ENCODE data around the gene SEMA4A.
"Not testable (repeated sequence)": the region's sequence is repeated elsewhere in the genome, so short reads cannot be mapped to it uniquely, and the experiment has no call there.

The SEMA4A gene

GRCh38 chr1:156153362-156153761 lies at the start of gene SEMA4A:
SEMA4A (plus strand) TSS chr1:156153585; CDS start chr1:156154579, 994 bp downstream.
- DNase-seq (ENCODE audit: low read depth in 2 of 2): no peak

- DNase-seq (ENCODE audit: low read depth in 2 of 2): no peak
These were observed 49.1 kb upstream of the SEMA4A start for GRCh38 chr1:156104065-156104810.

GRCh38 chr1:156104861-156105832 lies 48.2 kb upstream of the SEMA4A start:
- DNase-seq (ENCODE audit: low read depth in 2 of 2): no peak

DNA sequence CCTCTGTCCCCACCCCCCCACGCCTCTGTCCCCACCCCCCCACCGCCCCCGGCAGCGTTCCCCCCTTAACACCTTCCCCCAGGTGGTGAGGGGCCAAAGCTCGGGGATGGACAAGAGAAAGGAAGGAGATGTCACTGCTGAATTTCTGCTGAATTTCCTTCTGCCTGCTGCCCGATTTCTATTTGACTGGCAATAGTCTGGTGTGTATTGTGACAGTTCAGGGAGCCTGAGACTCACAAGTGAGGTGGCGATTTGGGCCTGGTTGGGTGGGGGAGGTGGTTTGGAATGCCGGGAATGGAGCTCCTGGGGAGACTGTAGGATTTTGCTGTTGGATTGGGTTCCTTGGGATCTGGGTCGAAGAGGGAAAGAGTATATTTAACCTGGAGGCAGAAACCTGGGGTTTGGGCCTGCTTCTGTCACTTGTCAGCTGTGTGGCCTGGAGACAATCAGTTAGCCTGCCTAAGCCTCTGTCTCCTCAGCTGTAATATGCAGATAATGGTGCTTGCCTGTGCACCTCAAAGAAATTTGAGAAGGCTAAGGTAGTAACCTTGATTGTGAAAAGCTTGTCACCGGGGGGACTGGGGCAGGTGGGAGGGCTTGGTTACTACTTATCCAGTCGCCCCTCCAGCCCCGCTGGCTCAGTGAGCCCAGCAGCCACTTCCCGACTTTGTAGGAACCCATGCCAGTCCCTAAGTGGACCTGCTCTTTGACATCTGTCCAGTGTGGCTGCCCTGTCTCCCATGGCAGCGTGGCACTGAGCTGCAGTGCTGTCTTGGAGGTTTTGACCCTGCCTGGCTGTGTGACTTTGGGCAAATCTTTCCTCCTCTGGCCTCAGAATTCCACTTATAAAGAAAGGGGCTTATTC lies 46.5 kb upstream of the SEMA4A start:
- no peak for DNase-seq (ENCODE audit: low read depth in 2 of 2)

- DNase-seq (ENCODE audit: low read depth in 2 of 2): no peak
These were observed 45.3 kb upstream of the SEMA4A start for GRCh38 chr1:156108057-156108456.

GRCh38 chr1:156108664-156109241 lies 44.6 kb upstream of the SEMA4A start:
- DNase-seq (ENCODE audit: low read depth in 2 of 2): no peak

DNA sequence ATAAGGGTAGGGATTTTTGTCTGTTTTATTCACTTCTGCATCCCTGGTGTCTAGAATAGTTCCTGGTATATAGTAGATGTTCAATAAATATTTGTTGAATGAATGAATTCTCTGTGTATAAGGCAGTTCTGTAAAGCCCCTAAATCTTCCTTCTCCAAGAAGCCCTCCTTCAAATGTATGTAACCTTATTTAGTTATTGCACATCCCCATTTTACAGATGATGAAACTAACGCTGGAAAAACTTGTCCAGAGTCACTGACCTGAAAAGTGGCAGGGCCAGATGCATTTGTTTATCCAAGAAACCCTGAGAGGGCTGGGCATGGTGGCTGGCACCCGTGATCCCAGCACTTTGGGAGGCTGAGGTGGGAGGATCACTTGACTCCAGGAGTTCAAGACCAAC lies 43.1 kb upstream of the SEMA4A start:
- DNase-seq (ENCODE audit: low read depth in 2 of 2): no peak

DNA sequence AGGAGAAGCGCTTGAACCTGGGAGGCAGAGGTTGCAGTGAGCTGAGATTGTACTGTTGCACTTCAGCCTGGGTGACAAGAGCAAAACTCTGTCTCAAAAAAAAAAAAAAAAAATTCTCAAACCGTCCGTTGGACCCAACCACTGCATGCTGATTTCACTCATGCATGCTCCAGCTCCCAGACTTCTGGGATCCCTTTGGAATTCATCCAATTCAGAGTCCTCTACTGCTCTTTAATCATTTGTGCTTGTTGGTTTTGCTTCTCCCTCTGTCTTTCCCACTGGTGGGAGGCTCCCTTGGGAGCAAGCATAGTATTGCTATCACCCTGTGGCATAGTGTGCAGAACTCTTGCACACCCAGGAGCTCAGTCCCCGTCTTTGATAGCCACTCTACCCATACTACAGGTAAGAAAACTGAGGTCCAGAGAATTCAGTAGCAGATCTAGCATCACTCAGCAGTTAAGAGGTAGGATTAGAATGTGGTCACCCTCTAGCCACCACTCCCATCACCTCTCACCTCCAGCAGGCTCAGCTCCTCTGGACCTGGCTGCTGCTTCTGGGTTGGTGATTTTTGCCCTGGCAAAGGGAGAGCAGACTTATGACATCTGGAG lies 41.9 kb upstream of the SEMA4A start:
- no peak for DNase-seq (ENCODE audit: low read depth in 2 of 2)

GRCh38 chr1:156112276-156113137 lies 40.9 kb upstream of the SEMA4A start:
- no peak for DNase-seq (ENCODE audit: low read depth in 2 of 2)

DNA sequence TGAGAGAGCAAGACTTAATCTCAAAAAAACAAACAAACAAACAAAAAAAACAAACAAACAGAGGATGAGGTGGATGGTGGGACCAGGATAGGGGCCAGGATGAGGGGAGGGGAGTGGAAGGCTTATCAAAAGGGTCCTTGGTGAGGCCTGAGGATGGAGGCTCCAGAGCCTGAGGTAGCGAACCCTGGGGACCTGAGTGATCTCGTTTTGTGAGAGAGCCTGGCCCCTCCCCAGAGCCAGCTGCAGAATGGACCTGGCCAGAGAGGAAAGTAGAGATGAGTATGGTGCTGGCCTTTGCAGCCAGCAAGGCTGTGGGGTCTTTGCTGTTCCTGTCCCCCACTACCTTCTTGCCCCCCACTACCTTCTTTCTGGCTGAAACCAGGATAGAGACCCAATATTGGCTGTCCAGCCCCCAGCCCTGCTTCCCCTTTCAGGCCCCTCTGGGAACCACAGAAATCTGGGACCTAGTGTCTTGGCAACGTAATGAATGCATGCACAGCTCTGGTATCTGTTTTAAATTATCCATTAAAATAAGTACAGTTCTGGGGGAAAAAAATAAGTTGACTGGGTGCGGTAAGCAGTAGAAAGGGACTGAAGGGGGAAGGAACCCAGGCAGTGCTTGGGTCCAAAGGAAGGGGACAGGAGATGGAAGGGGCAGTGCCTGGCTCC lies 40.0 kb upstream of the SEMA4A start:
- no peak for DNase-seq (ENCODE audit: low read depth in 2 of 2)

DNA sequence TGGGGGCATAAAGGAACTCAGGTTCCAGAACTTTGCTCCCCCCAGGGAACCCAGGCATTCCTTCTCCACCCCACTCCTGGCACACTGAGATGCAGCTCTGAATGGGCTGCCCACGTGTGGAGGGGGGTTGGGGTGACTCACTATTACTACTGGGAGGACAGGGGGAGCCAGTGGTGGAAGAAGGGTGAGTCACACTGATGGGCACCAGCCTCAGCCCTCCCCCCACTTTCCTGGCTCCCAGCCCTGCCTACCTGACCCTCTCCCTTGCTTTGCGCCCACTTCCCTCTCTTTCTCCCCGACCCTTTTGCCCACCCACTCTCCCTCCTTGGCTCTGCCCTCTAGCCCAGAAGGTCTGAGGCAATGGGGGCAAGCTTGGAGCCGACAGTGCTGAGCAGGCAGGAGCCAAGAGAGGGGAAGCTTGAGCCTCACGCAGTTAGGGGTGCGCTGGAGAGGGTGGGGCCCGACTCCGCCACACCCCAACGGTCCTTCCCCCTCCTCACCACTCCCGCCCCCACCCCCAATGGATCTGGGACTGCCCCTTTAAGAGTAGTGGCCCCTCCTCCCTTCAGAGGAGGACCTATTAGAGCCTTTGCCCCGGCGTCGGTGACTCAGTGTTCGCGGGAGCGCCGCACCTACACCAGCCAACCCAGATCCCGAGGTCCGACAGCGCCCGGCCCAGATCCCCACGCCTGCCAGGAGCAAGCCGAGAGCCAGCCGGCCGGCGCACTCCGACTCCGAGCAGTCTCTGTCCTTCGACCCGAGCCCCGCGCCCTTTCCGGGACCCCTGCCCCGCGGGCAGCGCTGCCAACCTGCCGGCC lies 39.1 kb upstream of the SEMA4A start, which contains the start of gene LMNA:
Gene LMNA (plus strand): TSS at position 611 of the 818 bp plus-strand sequence. CDS start 208 bp downstream, outside the sequence.
- DNase-seq (ENCODE audit: low read depth in 2 of 2): peak; percentile 63 to 82

- DNase-seq (ENCODE audit: low read depth in 2 of 2): no peak
These were observed 38.4 kb upstream of the SEMA4A start for GRCh38 chr1:156114919-156115513.

- no peak for DNase-seq (ENCODE audit: low read depth in 2 of 2)
These were observed 37.6 kb upstream of the SEMA4A start for GRCh38 chr1:156115514-156116374.

GRCh38 chr1:156116731-156117130 lies 36.7 kb upstream of the SEMA4A start:
- DNase-seq (ENCODE audit: low read depth in 2 of 2): not testable (repeated sequence)

- no peak for DNase-seq (ENCODE audit: low read depth in 2 of 2)
These were observed 35.8 kb upstream of the SEMA4A start for GRCh38 chr1:156117414-156118176.

- no peak for DNase-seq (ENCODE audit: low read depth in 2 of 2)
These were observed 35.1 kb upstream of the SEMA4A start for GRCh38 chr1:156118177-156118868.

Measured in stimulated activated CD8-positive, alpha-beta memory T cell treated with anti-CD3 and anti-CD28 coated beads, Interleukin-15, amount 100 ng/mL, for 4 hours (primary cell).